Caco-2 (cell line): ENCODE measurements around the gene DNAJB2. TPM values are rescaled to one million over a fixed set of nuclear protein-coding genes. Genes with fewer than 3 reads are reported as not detected.

Experiments
- BruUV-seq: library from RNA; stranded (reverse); fragments of 400-500 nt; replicated peaks from 2 replicates; lab custom pipeline; 2021; lab: Mats Ljungman, UMichigan
- CTCF ChIA-PET: fragments of 300-600 bp; sonication (Branson Sonifier 250); formaldehyde crosslinking; loops from one replicate; lab custom pipeline; 2022; ENCODE audit warnings: antibody characterized with exemption; lab: Charles Lee
- POLR2A ChIA-PET: fragments of 300-600 bp; sonication (Branson Sonifier 250); formaldehyde crosslinking; loops from one replicate; lab custom pipeline; 2022; ENCODE audit warnings: antibody characterized with exemption; lab: Charles Lee
- DNase-seq, 2 experiments: peaks; one replicate each; pipeline versions ENCODE4 v3.0.0 to v3.0.0-alpha.2; 2020 to 2022
- H3K27me3 ChIP-seq: replicated peaks from 2 replicates; pipeline ENCODE4 v1.6.0; 2011; ENCODE audit warnings: low read length; ENCODE audit not compliant: control insufficient read depth, insufficient read depth
- H3K36me3 ChIP-seq: 2 replicates; pipeline ENCODE4 v1.5.1; 2011; ENCODE audit warnings: low read length; ENCODE audit not compliant: control insufficient read depth, insufficient read depth
- H3K4me1 ChIP-seq: fragments of 250-450 bp; sonication (Bioruptor Pico); 2 replicates; pipeline ENCODE4 v1.5.1; 2020; ENCODE audit warnings: mild to moderate bottlenecking
- H3K4me3 ChIP-seq: 2 replicates; pipeline ENCODE4 v1.5.1; 2011; ENCODE audit warnings: low read depth, mild to moderate bottlenecking, control low read depth, low read length
- H3K9me3 ChIP-seq: fragments of 250-450 bp; sonication (Bioruptor Pico); 2 replicates; pipeline ENCODE4 v1.5.1; 2020; ENCODE audit warnings: mild to moderate bottlenecking, moderate library complexity
- H3K27ac Mint-ChIP-seq: one replicate; pipeline ENCODE4 v1.8.0; 2022; ENCODE audit warnings: mixed read lengths; ENCODE audit not compliant: unreplicated experiment
- H3K27me3 Mint-ChIP-seq: one replicate; pipeline ENCODE4 v1.8.0; 2022; ENCODE audit warnings: mixed read lengths; ENCODE audit not compliant: insufficient read depth, unreplicated experiment
- H3K36me3 Mint-ChIP-seq: one replicate; pipeline ENCODE4 v1.8.0; 2022; ENCODE audit warnings: mild to moderate bottlenecking, mixed read lengths; ENCODE audit not compliant: insufficient read depth, unreplicated experiment
- H3K4me1 Mint-ChIP-seq: one replicate; pipeline ENCODE4 v1.8.0; 2022; ENCODE audit warnings: low read depth, mixed read lengths; ENCODE audit not compliant: unreplicated experiment
- H3K4me3 Mint-ChIP-seq: one replicate; pipeline ENCODE4 v1.8.0; 2022; ENCODE audit warnings: mild to moderate bottlenecking, moderate library complexity, mixed read lengths; ENCODE audit not compliant: unreplicated experiment
- H3K9me3 Mint-ChIP-seq: one replicate; pipeline ENCODE4 v1.8.0; 2022; ENCODE audit warnings: mixed read lengths; ENCODE audit not compliant: unreplicated experiment
- CTCF ChIP-seq, 2 experiments: fragments of 200-600 bp in 1 of 2; IDR thresholded peaks; 1 replicate in 1 of 2; 2 replicates in 1 of 2; pipeline versions ENCODE4 v1.5.1 to v1.8.0; 2011 to 2022; ENCODE audit warnings: antibody characterized with exemption in 1 of 2, control low read depth in 1 of 2, inconsistent platforms in 1 of 2, low read depth in 1 of 2, low read length in 1 of 2, mild to moderate bottlenecking in 1 of 2, moderate library complexity in 1 of 2; ENCODE audit not compliant: insufficient read depth in 1 of 2, severe bottlenecking in 1 of 2, unreplicated experiment in 1 of 2
- intact Hi-C: fragments of 100-400 bp; cut with micrococcal nuclease; formaldehyde crosslinking; loops from one replicate; pipeline ENCODE4 v1.10.0; 2022; ENCODE audit not compliant: unreplicated experiment
- total RNA-seq: library from RNA; stranded (reverse); gene quantifications from 2 replicates; pipeline ENCODE4 v1.2.3, GENCODE V29; 2022

DNAJB2 gene
- total RNA-seq, 1 experiment from 2014 or later, result 61.2 TPM

- no peaks in the 10 kb centered on the region for H3K27me3 ChIP-seq
- H3K36me3 ChIP-seq, result no peaks in the 10 kb centered on the region
- no peak overlapping the region for H3K4me3 ChIP-seq
- Mint-ChIP-seq H3K36me3 (no peaks in the 10 kb centered on the region), H3K4me3 (no peak overlapping the region), H3K4me1 (no peaks in the 10 kb centered on the region), H3K27ac (no peak overlapping the region), H3K27me3 (peaks cover 14% of the 10 kb centered on the region), H3K9me3 (no peaks in the 10 kb centered on the region)
- ChIA-PET CTCF (interaction anchor here (1.0 kb wide), 1 partner anchor 15 kb away, joined by 3 read pairs; no protein-coding TSS in a partner anchor), POLR2A (no interaction called here)
- no peaks in the 10 kb centered on the region for H3K9me3 ChIP-seq
- TF ChIP-seq CTCF (IDR thresholded peaks at IDR 0.05; ENCODE audit: insufficient read depth in 1 of 2, low read depth in 1 of 2, low read length in 1 of 2, severe bottlenecking in 1 of 2, unreplicated experiment in 1 of 2), result no peak
- BruUV-seq, result no TSS peak
- no peaks in the 10 kb centered on the region for H3K4me1 ChIP-seq
- DNase-seq, result no peak
- intact Hi-C loops, result no loop called here
These were observed 35.8 kb downstream of the DNAJB2 start for GRCh38 chr2:219314804-219315468.

- Mint-ChIP-seq H3K4me1 (no peaks in the 10 kb centered on the region), H3K9me3 (no peaks in the 10 kb centered on the region), H3K27me3 (peaks cover 14% of the 10 kb centered on the region), H3K4me3 (no peak overlapping the region), H3K36me3 (no peaks in the 10 kb centered on the region), H3K27ac (no peak overlapping the region)
- intact Hi-C loops, result no loop called here
- CTCF ChIA-PET, result interaction anchor here (0.6 kb wide), 1 partner anchor 362 kb away, joined by 3 read pairs; no protein-coding TSS in a partner anchor
- no peak for DNase-seq
- BruUV-seq, result no TSS peak
- TF ChIP-seq CTCF (IDR thresholded peaks at IDR 0.05; ENCODE audit: insufficient read depth in 1 of 2, low read depth in 1 of 2, low read length in 1 of 2, severe bottlenecking in 1 of 2, unreplicated experiment in 1 of 2), result no peak
- Histone ChIP-seq H3K36me3 (no peaks in the 10 kb centered on the region), H3K4me1 (no peaks in the 10 kb centered on the region), H3K27me3 (no peaks in the 10 kb centered on the region), H3K4me3 (no peak overlapping the region), H3K9me3 (no peaks in the 10 kb centered on the region)
- POLR2A ChIA-PET, result no interaction called here
These were observed 44.3 kb downstream of the DNAJB2 start for GRCh38 chr2:219323434-219323833.

- DNase-seq, result no peak
- Histone ChIP-seq H3K4me3 (no peak overlapping the region), H3K36me3 (no peaks in the 10 kb centered on the region), H3K9me3 (no peaks in the 10 kb centered on the region), H3K4me1 (no peaks in the 10 kb centered on the region), H3K27me3 (no peaks in the 10 kb centered on the region)
- no peak for TF ChIP-seq CTCF (IDR thresholded peaks at IDR 0.05; ENCODE audit: insufficient read depth in 1 of 2, low read depth in 1 of 2, low read length in 1 of 2, severe bottlenecking in 1 of 2, unreplicated experiment in 1 of 2)
- peaks cover 14% of the 10 kb centered on the region for H3K27me3 Mint-ChIP-seq
- no peak overlapping the region for H3K27ac Mint-ChIP-seq
- no peaks in the 10 kb centered on the region for H3K4me1 Mint-ChIP-seq
- CTCF ChIA-PET, result no interaction called here
- no TSS peak for BruUV-seq
- no peaks in the 10 kb centered on the region for H3K9me3 Mint-ChIP-seq
- H3K36me3 Mint-ChIP-seq, result no peaks in the 10 kb centered on the region
- POLR2A ChIA-PET, result interaction anchor here (0.6 kb wide), 1 partner anchor 127 kb away, joined by 3 read pairs; no protein-coding TSS in a partner anchor
- H3K4me3 Mint-ChIP-seq, result no peak overlapping the region
- intact Hi-C loops, result no loop called here
These were observed 46.0 kb downstream of the DNAJB2 start for GRCh38 chr2:219325136-219325535.
